HG03103 (cell line): Measurements from ENCODE around the gene ELMO1.

ENCODE experiments used
- ATAC-seq: cut with Tn5 transposase; IDR thresholded peaks from one replicate; pipeline ENCODE4 v1.9.1; 2021; ENCODE audit warnings: low read depth; ENCODE audit not compliant: unreplicated experiment

Gene ELMO1

GRCh38 chr7:36906956-36907635 lies 541.6 kb downstream of the ELMO1 start:
- no peak for ATAC-seq

GRCh38 chr7:36906448-36906847 lies 542.2 kb downstream of the ELMO1 start:
- no peak for ATAC-seq

DNA sequence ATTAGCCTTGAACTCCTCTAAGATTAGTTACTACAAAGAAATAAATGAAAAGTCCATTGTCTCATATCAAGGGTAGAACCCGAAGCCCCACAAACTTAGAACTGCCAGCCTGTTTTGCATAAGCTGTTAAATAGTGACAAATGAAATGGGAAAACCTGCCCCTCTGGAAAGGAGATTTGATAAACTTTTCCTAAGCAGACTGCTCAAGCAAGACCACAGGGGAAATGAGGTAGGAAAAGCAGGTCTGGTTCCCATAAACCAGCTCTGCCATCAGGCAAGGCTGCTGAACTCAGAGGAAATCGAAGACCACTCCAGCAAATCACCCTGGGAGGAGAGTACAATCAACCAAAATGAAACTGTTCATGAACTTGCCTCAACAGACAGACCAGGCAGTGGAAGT lies 542.8 kb downstream of the ELMO1 start:
- no peak for ATAC-seq

GRCh38 chr7:36904802-36905201 lies 543.9 kb downstream of the ELMO1 start:
- ATAC-seq = no peak

DNA sequence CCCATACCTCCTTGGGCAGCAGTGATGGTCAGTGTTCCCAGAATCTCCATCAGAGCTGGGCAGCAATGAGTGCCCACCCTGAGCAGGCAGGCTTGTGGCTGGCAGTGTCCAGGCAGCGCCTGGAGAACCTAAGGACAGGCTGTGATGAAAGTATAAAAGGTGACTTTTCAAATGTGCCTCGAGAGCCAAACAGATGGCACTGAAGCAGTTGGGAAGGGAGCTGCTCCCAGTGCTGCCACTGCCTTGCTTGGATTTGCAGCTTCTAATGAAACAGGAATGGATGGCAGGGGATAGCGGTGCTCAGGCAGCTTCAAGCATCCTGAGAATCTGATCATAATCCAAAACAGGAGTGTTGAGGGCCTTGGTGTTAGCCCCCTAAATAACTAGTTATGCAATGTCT lies 544.6 kb downstream of the ELMO1 start:
- no peak for ATAC-seq

- ATAC-seq = no peak
These were observed 547.5 kb downstream of the ELMO1 start for GRCh38 chr7:36900988-36901710.

- ATAC-seq = no peak
These were observed 550.5 kb downstream of the ELMO1 start for GRCh38 chr7:36898186-36898585.

GRCh38 chr7:36896956-36897590 lies 551.6 kb downstream of the ELMO1 start:
- no peak for ATAC-seq

GRCh38 chr7:36896418-36896817 lies 552.2 kb downstream of the ELMO1 start:
- ATAC-seq = no peak

DNA sequence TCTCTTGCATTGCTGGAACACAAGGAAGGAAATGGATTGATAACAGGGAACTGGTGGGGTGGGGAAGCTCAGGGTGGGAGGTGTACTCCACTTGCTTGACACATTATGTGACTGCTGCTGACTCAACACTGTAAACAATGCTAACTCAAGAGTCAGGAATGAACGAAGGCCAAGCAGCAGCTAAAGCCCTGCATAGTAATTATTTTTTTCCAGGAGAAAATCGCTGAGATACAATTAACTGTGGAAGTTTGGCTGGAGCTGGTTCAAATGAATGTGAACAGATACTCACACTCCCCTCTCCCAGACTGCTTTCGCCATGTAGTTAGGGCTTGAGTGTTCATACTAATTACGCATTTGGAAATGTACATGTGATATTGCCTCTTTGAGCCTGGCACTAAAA lies 553.5 kb downstream of the ELMO1 start:
- ATAC-seq = no peak

GRCh38 chr7:36894190-36894589 lies 554.5 kb downstream of the ELMO1 start:
- ATAC-seq = no peak

- ATAC-seq = no peak
These were observed 559.5 kb downstream of the ELMO1 start for GRCh38 chr7:36889182-36889581.

GRCh38 chr7:36887969-36888368 lies 560.7 kb downstream of the ELMO1 start:
- no peak for ATAC-seq

GRCh38 chr7:36887233-36887632 lies 561.4 kb downstream of the ELMO1 start:
- ATAC-seq = no peak

DNA sequence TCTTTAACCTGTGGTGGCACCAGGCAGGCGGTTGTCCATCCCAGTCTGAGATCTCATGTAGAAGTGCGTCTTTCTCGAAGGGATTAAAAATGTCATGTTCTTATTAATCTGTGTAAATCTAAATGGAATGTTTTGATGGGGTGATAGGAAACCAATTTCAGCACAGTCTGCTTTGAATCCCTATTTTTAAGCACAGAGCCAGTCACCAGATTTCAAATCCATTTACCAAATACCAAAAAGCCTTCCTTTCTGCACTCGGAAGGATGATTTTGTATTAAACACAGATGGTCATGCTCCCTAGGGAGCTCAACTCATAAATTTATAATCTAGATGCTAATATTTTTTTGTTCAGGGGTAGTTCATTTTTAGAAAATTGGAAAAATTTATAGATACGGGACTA lies 563.8 kb downstream of the ELMO1 start:
- no peak for ATAC-seq

- no peak for ATAC-seq
These were observed 564.3 kb downstream of the ELMO1 start for GRCh38 chr7:36884351-36884750.

DNA sequence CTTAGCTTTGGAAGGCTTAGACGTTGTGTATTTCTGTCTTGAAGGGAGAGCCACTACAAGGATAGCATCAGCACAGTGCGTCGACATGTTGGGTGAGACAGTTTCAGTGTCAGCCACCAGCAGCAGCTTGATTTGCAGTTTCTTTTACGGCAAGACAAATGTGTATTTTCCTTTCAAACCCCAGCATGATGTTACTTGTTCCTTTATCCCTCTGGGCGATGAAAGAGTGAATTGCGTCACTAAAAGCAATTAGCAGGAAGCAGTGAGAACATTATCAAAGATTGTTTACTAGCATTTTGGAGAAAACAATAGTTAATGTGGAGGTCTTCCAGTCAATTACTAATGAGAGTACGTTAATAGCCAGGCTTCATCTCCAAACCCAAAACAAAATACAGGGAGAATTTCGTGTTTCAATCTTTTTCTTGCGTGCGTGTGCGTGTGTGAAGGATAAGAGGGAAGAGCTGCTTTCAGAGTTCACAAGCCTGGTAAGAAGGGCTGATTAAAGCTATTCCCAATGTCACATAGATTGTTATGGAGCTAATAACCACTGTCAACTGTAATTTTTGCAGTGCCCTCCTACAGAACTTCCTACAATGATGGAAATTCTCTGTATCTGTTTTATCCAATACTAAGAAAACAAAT lies 567.3 kb downstream of the ELMO1 start:
- no peak for ATAC-seq

DNA sequence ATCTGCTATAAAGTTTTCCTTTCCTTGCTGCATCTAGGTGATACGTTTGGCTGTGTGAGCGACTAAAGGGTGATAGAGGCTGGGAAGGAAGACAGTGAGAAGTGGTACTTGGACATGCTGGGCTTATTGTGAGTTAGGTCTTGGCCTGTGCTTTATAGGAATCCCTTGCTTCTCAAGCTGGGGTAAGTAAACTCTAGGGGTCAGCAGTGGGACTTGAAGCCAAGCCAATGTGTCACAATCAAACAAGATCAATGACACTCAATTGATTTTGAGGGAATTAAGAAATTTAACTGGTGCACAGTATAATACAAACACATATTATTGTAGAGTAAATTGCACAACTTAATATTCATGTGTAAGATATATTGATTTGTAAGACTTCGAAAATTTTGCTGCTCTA lies 568.6 kb downstream of the ELMO1 start:
- ATAC-seq = no peak

DNA sequence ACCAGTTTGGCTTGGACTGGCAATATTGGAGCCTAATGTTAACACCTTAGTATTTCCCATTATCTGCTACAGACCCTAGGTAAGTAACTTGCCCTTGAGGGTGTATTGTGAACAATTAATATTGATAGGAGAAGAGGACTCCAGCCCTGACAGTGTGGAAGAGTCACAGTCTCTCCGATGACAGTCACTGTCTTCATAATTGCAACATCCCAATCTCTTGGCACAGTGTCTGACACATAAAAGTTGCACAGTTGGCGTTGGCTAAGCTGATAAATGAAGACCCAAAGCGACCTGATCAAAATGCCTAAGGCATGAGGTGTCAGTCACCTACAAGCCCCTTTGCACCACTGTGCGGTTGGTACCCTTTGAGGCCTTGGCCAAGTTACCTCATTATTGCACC lies 569.6 kb downstream of the ELMO1 start:
- ATAC-seq = no peak

GRCh38 chr7:36878288-36878687 lies 570.4 kb downstream of the ELMO1 start:
- no peak for ATAC-seq

DNA sequence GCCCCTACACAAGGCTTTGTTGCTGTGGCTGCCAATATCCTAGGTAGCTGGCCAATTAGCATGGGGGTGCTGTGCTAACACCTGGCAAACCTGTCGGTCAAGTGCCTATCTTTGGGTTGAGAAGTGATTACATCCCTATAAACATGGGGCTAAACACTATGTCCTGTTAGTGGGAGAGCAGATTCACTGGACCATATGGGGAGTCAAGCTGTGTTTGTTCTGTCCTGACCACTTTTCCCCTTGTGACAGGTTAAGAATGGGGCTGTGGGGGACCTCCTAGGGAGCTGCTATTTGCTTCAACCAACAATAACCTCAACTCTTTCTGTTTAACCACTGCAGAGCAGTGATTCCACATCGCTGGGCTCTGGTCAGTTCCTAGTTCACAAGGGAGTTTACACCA lies 572.9 kb downstream of the ELMO1 start:
- ATAC-seq = no peak
